ENCODE results near the gene DENND1A. TPM values are rescaled to one million over a fixed set of nuclear protein-coding genes. Genes with fewer than 3 reads are reported as not detected.

DENND1A gene
- total RNA-seq, 2 experiments from 2014 or later = 23.7 to 29.5 TPM

- Mint-ChIP-seq H3K9me3 (ENCODE audit: low read depth) (no peaks in the 10 kb centered on the region), H3K27me3 (no peaks in the 10 kb centered on the region), H3K4me3 (no peak overlapping the region), H3K27ac (no peak overlapping the region), H3K4me1 (peaks cover 9% of the 10 kb centered on the region), H3K36me3 (ENCODE audit: low read depth) (peaks cover 2% of the 10 kb centered on the region)
- intact Hi-C loops (cut with DNase I, micrococcal nuclease) = no loop called here
- ATAC-seq (no peak), DNase-seq (no peak)
- ChIA-PET CTCF (interaction anchor here (0.9 kb wide), 1 partner anchor 12 kb away, joined by 3 read pairs; no protein-coding TSS in a partner anchor), POLR2A (no interaction called here)
These were observed 133.1 kb downstream of the DENND1A start for GRCh38 chr9:123796618-123797484.

GRCh38 chr9:123796094-123796493 lies 133.8 kb downstream of the DENND1A start:
- Mint-ChIP-seq H3K9me3 (ENCODE audit: low read depth) (no peaks in the 10 kb centered on the region), H3K4me1 (peaks cover 9% of the 10 kb centered on the region), H3K36me3 (ENCODE audit: low read depth) (peaks cover 2% of the 10 kb centered on the region), H3K27me3 (no peaks in the 10 kb centered on the region), H3K27ac (no peak overlapping the region), H3K4me3 (no peak overlapping the region)
- ATAC-seq (peak; percentile 68), DNase-seq (peak; percentile 15)
- intact Hi-C loops (cut with DNase I, micrococcal nuclease) = no loop called here
- ChIA-PET CTCF (no interaction called here), POLR2A (interaction anchor here (0.6 kb wide), 1 partner anchor 12 kb away, joined by 3 read pairs; no protein-coding TSS in a partner anchor)

- Mint-ChIP-seq H3K4me3 (no peak overlapping the region), H3K27me3 (no peaks in the 10 kb centered on the region), H3K4me1 (peaks cover 9% of the 10 kb centered on the region), H3K36me3 (ENCODE audit: low read depth) (peaks cover 2% of the 10 kb centered on the region), H3K27ac (no peak overlapping the region), H3K9me3 (ENCODE audit: low read depth) (no peaks in the 10 kb centered on the region)
- intact Hi-C loops (cut with DNase I, micrococcal nuclease) = no loop called here
- ChIA-PET CTCF (no interaction called here), POLR2A (no interaction called here)
- no peak for DNase-seq
- ATAC-seq = no peak
These were observed 134.6 kb downstream of the DENND1A start for GRCh38 chr9:123795336-123795735.

GRCh38 chr9:123792501-123792900 lies 137.4 kb downstream of the DENND1A start:
- ATAC-seq (no peak), DNase-seq (no peak)
- no peaks in the 10 kb centered on the region for H3K9me3 Mint-ChIP-seq (ENCODE audit: low read depth)
- intact Hi-C loops (cut with DNase I, micrococcal nuclease) = no loop called here
- no peak overlapping the region for H3K4me3 Mint-ChIP-seq
- ChIA-PET CTCF (interaction anchor here (0.6 kb wide), 1 partner anchor 250 kb away, joined by 3 read pairs; no protein-coding TSS in a partner anchor), POLR2A (no interaction called here)
- H3K27me3 Mint-ChIP-seq = no peaks in the 10 kb centered on the region
- no peak overlapping the region for H3K27ac Mint-ChIP-seq
- H3K4me1 Mint-ChIP-seq = peaks cover 9% of the 10 kb centered on the region
- peaks cover 2% of the 10 kb centered on the region for H3K36me3 Mint-ChIP-seq (ENCODE audit: low read depth)

- Mint-ChIP-seq H3K27me3 (no peaks in the 10 kb centered on the region), H3K4me1 (no peaks in the 10 kb centered on the region), H3K4me3 (no peak overlapping the region), H3K27ac (no peak overlapping the region), H3K9me3 (ENCODE audit: low read depth) (no peaks in the 10 kb centered on the region), H3K36me3 (ENCODE audit: low read depth) (peaks cover 5% of the 10 kb centered on the region)
- DNase-seq (no peak), ATAC-seq (no peak)
- intact Hi-C loops (cut with DNase I, micrococcal nuclease) = no loop called here
- ChIA-PET POLR2A (no interaction called here), CTCF (no interaction called here)
These were observed 140.2 kb downstream of the DENND1A start for GRCh38 chr9:123789554-123790292.

GRCh38 chr9:123787416-123787815 lies 142.5 kb downstream of the DENND1A start:
- Mint-ChIP-seq H3K27me3 (no peaks in the 10 kb centered on the region), H3K36me3 (ENCODE audit: low read depth) (peaks cover 3% of the 10 kb centered on the region), H3K27ac (no peak overlapping the region), H3K4me3 (no peak overlapping the region), H3K4me1 (no peaks in the 10 kb centered on the region), H3K9me3 (ENCODE audit: low read depth) (no peaks in the 10 kb centered on the region)
- no peak for DNase-seq
- ChIA-PET CTCF (interaction anchor here (0.7 kb wide), 1 partner anchor 37 kb away, joined by 3 read pairs; no protein-coding TSS in a partner anchor), POLR2A (interaction anchor here (0.6 kb wide), 1 partner anchor 1016 kb away, joined by 5 read pairs; no protein-coding TSS in a partner anchor)
- intact Hi-C loops (cut with DNase I, micrococcal nuclease) = no loop called here
- no peak for ATAC-seq

- H3K27ac Mint-ChIP-seq = no peak overlapping the region
- CTCF ChIA-PET = interaction anchor here (0.7 to 1.2 kb wide), 2 partner anchors 7 to 13 kb away, joined by 3 to 6 read pairs; no protein-coding TSS in a partner anchor
- no peaks in the 10 kb centered on the region for H3K27me3 Mint-ChIP-seq
- H3K4me1 Mint-ChIP-seq = no peaks in the 10 kb centered on the region
- H3K36me3 Mint-ChIP-seq (ENCODE audit: low read depth) = peaks cover 3% of the 10 kb centered on the region
- DNase-seq (no peak), ATAC-seq (no peak)
- no peaks in the 10 kb centered on the region for H3K9me3 Mint-ChIP-seq (ENCODE audit: low read depth)
- intact Hi-C loops (cut with DNase I, micrococcal nuclease) = no loop called here
- no peak overlapping the region for H3K4me3 Mint-ChIP-seq
- POLR2A ChIA-PET = no interaction called here
These were observed 145.4 kb downstream of the DENND1A start for GRCh38 chr9:123784518-123784917.

- CTCF ChIA-PET = no interaction called here
- ATAC-seq = no peak
- no peak overlapping the region for H3K27ac Mint-ChIP-seq
- H3K4me3 Mint-ChIP-seq = no peak overlapping the region
- H3K9me3 Mint-ChIP-seq (ENCODE audit: low read depth) = no peaks in the 10 kb centered on the region
- intact Hi-C loops (cut with DNase I, micrococcal nuclease) = no loop called here
- no peaks in the 10 kb centered on the region for H3K27me3 Mint-ChIP-seq
- DNase-seq = no peak
- no peaks in the 10 kb centered on the region for H3K36me3 Mint-ChIP-seq (ENCODE audit: low read depth)
- H3K4me1 Mint-ChIP-seq = peaks cover 3% of the 10 kb centered on the region
- POLR2A ChIA-PET = no interaction called here
These were observed 151.6 kb downstream of the DENND1A start for GRCh38 chr9:123778232-123778902.

- H3K27ac Mint-ChIP-seq = no peak overlapping the region
- H3K36me3 Mint-ChIP-seq (ENCODE audit: low read depth) = no peaks in the 10 kb centered on the region
- H3K9me3 Mint-ChIP-seq (ENCODE audit: low read depth) = no peaks in the 10 kb centered on the region
- H3K4me3 Mint-ChIP-seq = no peak overlapping the region
- ChIA-PET POLR2A (no interaction called here), CTCF (interaction anchor here (0.7 kb wide), 1 partner anchor 8 kb away, joined by 6 read pairs; no protein-coding TSS in a partner anchor)
- ATAC-seq = no peak
- intact Hi-C loops (cut with DNase I, micrococcal nuclease) = no loop called here
- no peak for DNase-seq
- peaks cover 3% of the 10 kb centered on the region for H3K4me1 Mint-ChIP-seq
- H3K27me3 Mint-ChIP-seq = no peaks in the 10 kb centered on the region
These were observed 153.0 kb downstream of the DENND1A start for GRCh38 chr9:123776708-123777537.

GRCh38 chr9:123775289-123776284 lies 154.3 kb downstream of the DENND1A start:
- ATAC-seq (no peak), DNase-seq (no peak)
- intact Hi-C loops (cut with DNase I, micrococcal nuclease) = no loop called here
- H3K4me1 Mint-ChIP-seq = peaks cover 3% of the 10 kb centered on the region
- no peak overlapping the region for H3K27ac Mint-ChIP-seq
- ChIA-PET CTCF (interaction anchor here (0.6 kb wide), 1 partner anchor 265 kb away, joined by 3 read pairs; no protein-coding TSS in a partner anchor), POLR2A (no interaction called here)
- no peaks in the 10 kb centered on the region for H3K9me3 Mint-ChIP-seq (ENCODE audit: low read depth)
- peaks cover 1% of the 10 kb centered on the region for H3K36me3 Mint-ChIP-seq (ENCODE audit: low read depth)
- H3K4me3 Mint-ChIP-seq = no peak overlapping the region
- H3K27me3 Mint-ChIP-seq = no peaks in the 10 kb centered on the region

Data from activated CD4-positive, alpha-beta T cell treated with anti-CD3 and anti-CD28 coated beads for 36 hours (primary cell).